ENCODE data around the gene NKAIN4.
A peak's percentile ranks its signal among the peaks of the same experiment; 100 is the strongest.

The NKAIN4 gene

GRCh38 chr20:63262836-63263235, 8.6 kb upstream of the NKAIN4 start:
- Histone ChIP-seq H3F3A (ENCODE audit: insufficient read depth, low read length) (no peaks in the 10 kb centered on the region), H3K9me3 (replicated peaks; ENCODE audit: insufficient read depth, low read length) (no peaks in the 10 kb centered on the region), H3K4me3 (ENCODE audit: low read length) (no peak overlapping the region), H3K4me1 (ENCODE audit: low read length) (no peaks in the 10 kb centered on the region), H3K79me2 (ENCODE audit: low read length) (no peaks in the 10 kb centered on the region), H3K36me3 (replicated peaks; ENCODE audit: insufficient read depth, low read length) (no peaks in the 10 kb centered on the region), H3K27ac (ENCODE audit: low read length) (no peak overlapping the region), H3K9me2 (replicated peaks; ENCODE audit: insufficient read depth, low read length) (no peaks in the 10 kb centered on the region), H2AFZ (ENCODE audit: low read length) (no peak overlapping the region), H3K9ac (ENCODE audit: low read length) (no peak overlapping the region), H3K27me3 (replicated peaks; ENCODE audit: insufficient read depth, low read length) (peaks cover 97% of the 10 kb centered on the region), H3K4me2 (ENCODE audit: low read depth, low read length) (no peak overlapping the region), H4K20me1 (ENCODE audit: insufficient read depth, low read length) (no peaks in the 10 kb centered on the region)
- DNase-seq = no peak
- no peak for TF ChIP-seq EZH2 (optimal IDR thresholded peaks at IDR 0.05; ENCODE audit: low read depth, low read length)
- no peak for TF ChIP-seq EZH2phosphoT487 (IDR thresholded peaks at IDR 0.05; ENCODE audit: low read length)
- no peak for TF ChIP-seq CTCF (IDR thresholded peaks at IDR 0.05; ENCODE audit: low read length)

- Histone ChIP-seq H3K4me1 (ENCODE audit: low read length) (no peaks in the 10 kb centered on the region), H3K27ac (ENCODE audit: low read length) (no peak overlapping the region), H3F3A (ENCODE audit: insufficient read depth, low read length) (no peaks in the 10 kb centered on the region), H2AFZ (ENCODE audit: low read length) (no peak overlapping the region), H3K79me2 (ENCODE audit: low read length) (no peaks in the 10 kb centered on the region), H3K27me3 (replicated peaks; ENCODE audit: insufficient read depth, low read length) (peaks cover 97% of the 10 kb centered on the region), H3K9ac (ENCODE audit: low read length) (no peak overlapping the region), H3K9me2 (replicated peaks; ENCODE audit: insufficient read depth, low read length) (no peaks in the 10 kb centered on the region), H3K4me3 (ENCODE audit: low read length) (no peak overlapping the region), H3K36me3 (replicated peaks; ENCODE audit: insufficient read depth, low read length) (no peaks in the 10 kb centered on the region), H4K20me1 (ENCODE audit: insufficient read depth, low read length) (no peaks in the 10 kb centered on the region), H3K4me2 (ENCODE audit: low read depth, low read length) (no peak overlapping the region), H3K9me3 (replicated peaks; ENCODE audit: insufficient read depth, low read length) (no peaks in the 10 kb centered on the region)
- TF ChIP-seq EZH2phosphoT487 (IDR thresholded peaks at IDR 0.05; ENCODE audit: low read length) (no peak), CTCF (IDR thresholded peaks at IDR 0.05; ENCODE audit: low read length) (no peak), EZH2 (optimal IDR thresholded peaks at IDR 0.05; ENCODE audit: low read depth, low read length) (no peak)
- DNase-seq = no peak
These were observed 7.7 kb upstream of the NKAIN4 start for GRCh38 chr20:63261795-63262528.

- H3K79me2 ChIP-seq (ENCODE audit: low read length) = no peaks in the 10 kb centered on the region
- no peak overlapping the region for H2AFZ ChIP-seq (ENCODE audit: low read length)
- no peak overlapping the region for H3K4me3 ChIP-seq (ENCODE audit: low read length)
- H3K4me2 ChIP-seq (ENCODE audit: low read depth, low read length) = no peak overlapping the region
- H3K9me2 ChIP-seq (replicated peaks; ENCODE audit: insufficient read depth, low read length) = no peaks in the 10 kb centered on the region
- DNase-seq = no peak
- no peaks in the 10 kb centered on the region for H3K9me3 ChIP-seq (replicated peaks; ENCODE audit: insufficient read depth, low read length)
- H4K20me1 ChIP-seq (ENCODE audit: insufficient read depth, low read length) = no peaks in the 10 kb centered on the region
- H3F3A ChIP-seq (ENCODE audit: insufficient read depth, low read length) = no peaks in the 10 kb centered on the region
- H3K4me1 ChIP-seq (ENCODE audit: low read length) = no peaks in the 10 kb centered on the region
- no peaks in the 10 kb centered on the region for H3K36me3 ChIP-seq (replicated peaks; ENCODE audit: insufficient read depth, low read length)
- no peak overlapping the region for H3K27ac ChIP-seq (ENCODE audit: low read length)
- no peak overlapping the region for H3K9ac ChIP-seq (ENCODE audit: low read length)
- peaks cover 99% of the 10 kb centered on the region for H3K27me3 ChIP-seq (replicated peaks; ENCODE audit: insufficient read depth, low read length)
- no peak for TF ChIP-seq EZH2 (optimal IDR thresholded peaks at IDR 0.05; ENCODE audit: low read depth, low read length)
- no peak for TF ChIP-seq CTCF (IDR thresholded peaks at IDR 0.05; ENCODE audit: low read length)
- 0 out of 2 replicates have a peak, but pooled peaks have one; percentile 50 for TF ChIP-seq EZH2phosphoT487 (IDR thresholded peaks at IDR 0.05; ENCODE audit: low read length)
These were observed 7.0 kb upstream of the NKAIN4 start for GRCh38 chr20:63261060-63261794.
